ENCODE results near the gene SKIC2.
"Not testable (repeated sequence)": the region's sequence is repeated elsewhere in the genome, so short reads cannot be mapped to it uniquely, and the experiment has no call there.

The SKIC2 gene

DNA sequence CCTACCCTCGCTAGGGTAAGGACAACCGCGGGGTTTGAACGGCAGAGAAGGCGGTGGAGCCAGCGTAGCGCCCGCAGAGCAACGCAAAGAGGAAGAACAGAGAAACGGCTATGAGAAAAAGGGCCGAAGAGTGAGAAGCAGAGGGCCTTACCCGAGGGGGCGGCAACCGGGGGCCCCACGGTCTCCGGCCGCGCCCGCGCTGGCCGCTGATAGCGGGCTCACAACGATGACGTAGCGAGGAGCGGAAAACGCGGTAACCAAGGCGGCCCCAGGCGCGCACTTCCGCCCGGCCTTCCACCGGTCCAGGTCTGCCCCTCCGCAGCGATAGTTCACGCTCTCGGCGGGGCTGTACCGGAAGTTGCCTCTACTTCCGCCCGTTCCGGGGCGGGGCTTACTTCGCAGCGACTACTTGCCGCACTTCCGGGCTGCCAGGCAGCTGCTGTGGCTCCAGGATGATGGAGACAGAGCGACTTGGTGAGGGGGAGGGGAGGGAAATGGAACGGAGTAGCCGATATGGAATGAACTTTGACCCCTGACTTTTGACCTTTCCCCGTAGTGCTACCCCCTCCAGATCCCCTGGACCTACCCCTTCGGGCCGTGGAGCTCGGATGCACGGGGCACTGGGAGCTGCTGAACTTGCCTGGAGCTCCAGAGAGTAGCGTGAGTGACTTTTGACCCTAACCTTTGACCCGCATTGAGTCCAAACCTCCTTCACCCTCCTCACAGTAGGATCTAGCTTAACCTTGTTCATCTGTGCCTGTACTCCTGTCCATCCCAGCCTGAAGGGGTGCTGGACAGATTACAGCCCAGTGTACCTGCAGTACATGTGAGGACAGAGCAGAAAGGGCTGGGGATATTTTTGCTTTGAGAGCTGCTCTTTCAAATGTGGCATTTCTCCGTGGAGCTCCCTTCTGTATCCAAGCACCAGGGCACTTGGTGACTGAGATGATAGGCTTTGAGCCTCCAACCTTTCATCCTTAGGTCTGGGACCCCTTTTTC, at the start of gene SKIC2, which contains the start of gene NELFE:
Gene SKIC2 (plus strand): TSS at position 435 of the 999 bp plus-strand sequence. CDS start 18 bp downstream, at position 453.
Gene NELFE (minus strand): TSS at position 231 of the 999 bp plus-strand sequence. CDS start 525 bp downstream, outside the sequence.
- DNase-seq (ENCODE audit: extremely low read depth in 1 of 2, low read depth in 1 of 2): peak; percentile 96 to 98

DNA sequence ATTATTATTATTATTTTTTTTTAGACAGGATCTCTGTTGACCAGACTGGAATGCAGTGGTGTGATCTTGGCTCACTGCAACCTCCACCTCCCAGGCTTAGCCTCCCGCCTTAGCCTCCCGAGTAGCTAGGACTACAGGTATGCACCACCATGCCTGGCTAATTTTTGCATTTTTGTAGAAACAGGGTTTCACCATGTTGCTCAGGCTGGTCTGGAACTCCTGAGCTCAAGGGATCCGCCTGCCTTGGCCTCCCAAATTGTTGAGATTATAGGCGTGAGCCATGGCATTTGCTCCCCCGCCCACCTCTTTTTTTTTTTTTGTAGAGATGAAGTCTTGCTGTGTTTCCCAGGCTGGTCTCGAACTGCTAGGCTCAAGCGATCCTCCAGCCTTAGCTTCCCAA, 49.7 kb upstream of the SKIC2 start:
- not testable (repeated sequence) for DNase-seq (ENCODE audit: extremely low read depth in 1 of 2, low read depth in 1 of 2)

DNA sequence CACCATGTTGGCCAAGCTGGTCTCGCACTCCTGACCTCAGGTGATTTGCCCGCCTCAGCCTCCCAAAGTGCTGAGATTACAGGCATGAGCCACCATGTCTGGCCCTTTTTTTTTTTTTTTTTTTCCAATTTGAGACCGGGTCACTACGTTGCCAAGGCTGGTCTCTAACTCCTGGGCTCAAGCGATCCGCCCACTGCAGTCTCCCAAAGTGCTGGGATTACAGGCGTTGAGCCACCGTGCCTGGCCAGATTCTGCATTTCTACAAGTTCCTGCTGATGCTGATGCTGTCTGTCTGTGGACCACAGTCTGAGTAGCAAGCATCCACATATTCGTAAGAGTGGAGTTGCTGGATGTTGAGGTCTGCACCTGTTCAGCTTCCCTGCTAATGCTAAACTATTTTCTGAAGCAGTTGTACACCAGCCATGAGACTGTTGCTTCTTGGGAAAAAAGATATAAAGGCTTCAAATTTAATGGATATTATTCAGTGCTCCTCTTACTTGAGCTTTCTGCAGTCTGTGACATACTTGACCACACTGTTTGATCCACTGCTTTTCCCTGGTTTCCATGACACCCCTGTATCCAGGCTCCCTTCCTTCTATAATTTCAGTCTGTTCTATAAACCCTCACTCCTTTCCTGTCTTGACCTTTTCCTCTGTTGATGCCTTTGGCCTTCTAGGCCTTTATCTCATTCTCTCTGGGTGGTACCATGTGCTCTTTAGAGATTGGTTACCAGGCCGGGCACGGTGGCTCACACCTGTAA, 47.0 kb upstream of the SKIC2 start:
- no peak for DNase-seq (ENCODE audit: extremely low read depth in 1 of 2, low read depth in 1 of 2)

DNA sequence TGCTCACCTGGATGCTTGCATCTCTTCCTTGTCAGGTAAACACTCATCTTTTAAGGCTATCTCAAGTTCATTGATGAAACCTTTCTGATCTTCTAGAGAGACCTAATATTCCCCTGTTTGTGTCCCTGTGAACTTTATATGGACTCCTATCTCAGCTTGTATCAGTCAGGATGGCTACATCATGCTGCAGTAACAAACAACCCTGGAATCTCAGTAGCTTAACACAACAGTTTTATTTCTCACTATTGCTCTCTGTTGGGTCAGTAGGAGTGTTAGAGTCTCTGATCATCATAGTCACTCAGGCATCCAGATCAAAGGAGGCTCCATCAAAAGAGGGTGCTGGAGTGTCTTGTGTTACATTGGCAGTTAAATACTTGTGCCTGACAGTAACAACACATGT, 43.6 kb upstream of the SKIC2 start:
- no peak for DNase-seq (ENCODE audit: extremely low read depth in 1 of 2, low read depth in 1 of 2)

DNA sequence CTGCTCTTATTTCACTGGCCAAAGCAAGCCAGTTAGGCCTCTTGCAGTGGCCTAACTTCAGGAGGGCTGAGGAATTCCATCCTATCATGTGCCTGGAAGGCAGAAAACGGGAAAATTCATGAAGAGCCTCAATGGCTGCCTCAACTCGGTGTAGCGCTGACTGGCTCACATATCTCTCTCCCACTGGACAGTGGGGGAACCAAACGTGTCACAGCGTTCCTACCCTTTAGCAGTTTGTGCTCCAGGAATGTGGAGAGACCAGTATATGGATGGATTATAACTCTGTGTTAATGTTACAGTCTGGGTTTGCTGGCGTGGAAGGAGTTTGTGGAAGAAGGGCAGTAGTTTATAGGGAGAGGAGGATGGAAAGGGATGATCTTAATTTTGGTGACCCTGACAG, 43.2 kb upstream of the SKIC2 start:
- DNase-seq (ENCODE audit: extremely low read depth in 1 of 2, low read depth in 1 of 2): no peak

DNA sequence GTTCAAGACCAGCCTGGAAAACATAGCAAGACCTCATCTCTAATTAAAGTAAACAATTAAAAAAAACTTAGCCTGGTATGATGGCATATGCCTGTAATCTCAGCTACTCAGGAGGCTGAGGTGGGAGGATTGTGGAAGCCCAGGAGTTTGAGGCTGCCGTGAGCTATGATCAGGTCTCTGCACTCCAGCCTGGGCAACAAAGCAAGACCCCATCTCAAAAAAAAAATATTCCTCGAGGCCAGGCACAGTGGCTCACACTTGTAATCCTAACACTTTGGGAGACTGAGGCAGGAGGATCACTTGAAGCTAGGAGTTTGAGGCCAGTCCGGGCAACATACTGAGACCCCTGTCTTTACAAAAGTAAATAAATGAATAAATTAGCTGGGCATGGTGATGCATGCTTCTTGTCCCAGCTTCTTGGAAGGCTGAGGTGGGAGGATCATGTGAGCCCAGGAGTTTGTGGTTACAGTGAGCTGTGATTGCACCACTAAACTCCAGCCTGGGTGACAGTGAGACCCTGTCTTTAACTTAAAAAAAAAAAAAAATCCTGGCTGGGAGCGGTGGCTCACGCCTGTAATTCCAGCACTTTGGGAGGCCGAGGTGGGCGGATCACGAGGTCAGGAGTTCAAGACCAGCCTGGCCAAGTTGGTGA, 40.8 kb upstream of the SKIC2 start:
- DNase-seq (ENCODE audit: extremely low read depth in 1 of 2, low read depth in 1 of 2): no peak

DNA sequence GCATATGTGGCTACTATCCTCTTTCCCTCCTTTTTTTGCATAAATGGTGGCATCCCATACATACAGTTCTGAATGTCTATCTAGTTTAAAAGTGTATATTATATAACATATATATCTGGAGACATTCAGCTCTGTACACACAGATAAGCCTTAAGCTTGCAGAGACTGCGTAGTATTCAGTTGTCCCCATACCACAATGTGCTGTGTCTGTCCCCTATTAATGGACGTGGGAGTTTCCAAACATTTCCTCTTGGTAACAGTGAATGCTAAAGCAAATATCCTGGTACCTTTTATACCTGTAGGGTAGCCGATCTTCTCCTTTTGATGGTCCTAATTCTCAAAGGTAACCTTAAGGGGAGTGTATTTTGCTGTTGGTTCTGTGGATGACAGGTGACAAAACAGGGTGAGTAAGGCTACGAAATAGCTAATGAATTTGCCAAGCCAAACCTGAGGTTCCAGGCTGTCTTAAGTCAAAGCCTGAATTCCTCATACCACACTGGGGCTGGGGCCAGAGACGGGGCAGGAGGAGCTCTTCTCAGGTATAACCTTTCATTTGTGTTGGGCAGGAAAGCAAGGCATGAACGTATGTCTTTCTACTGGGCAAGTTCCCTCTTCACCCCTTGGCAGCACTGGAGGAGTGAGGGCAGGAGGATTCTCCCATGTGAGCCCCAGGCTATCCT, 39.2 kb upstream of the SKIC2 start:
- DNase-seq (ENCODE audit: extremely low read depth in 1 of 2, low read depth in 1 of 2): no peak

DNA sequence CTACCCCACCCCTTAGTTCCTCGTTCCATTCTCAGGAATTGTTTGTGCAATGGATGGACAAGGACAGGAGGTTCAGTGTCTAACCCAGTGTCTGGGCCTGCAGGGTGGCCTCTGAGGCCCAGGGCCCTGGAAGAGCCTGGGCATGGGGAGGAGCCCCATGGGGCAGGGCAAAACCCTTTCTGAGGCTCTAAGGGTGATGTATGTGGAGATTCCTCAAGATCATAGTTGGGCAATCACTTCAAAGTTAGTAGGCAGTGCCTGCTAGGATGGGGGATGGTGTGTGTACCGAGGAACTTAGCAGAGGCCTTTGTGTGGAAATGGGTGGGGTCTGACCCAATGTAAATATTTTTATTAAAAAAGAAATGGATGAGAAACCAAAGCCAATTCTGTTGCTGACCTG, 38.2 kb upstream of the SKIC2 start:
- no peak for DNase-seq (ENCODE audit: extremely low read depth in 1 of 2, low read depth in 1 of 2)

DNA sequence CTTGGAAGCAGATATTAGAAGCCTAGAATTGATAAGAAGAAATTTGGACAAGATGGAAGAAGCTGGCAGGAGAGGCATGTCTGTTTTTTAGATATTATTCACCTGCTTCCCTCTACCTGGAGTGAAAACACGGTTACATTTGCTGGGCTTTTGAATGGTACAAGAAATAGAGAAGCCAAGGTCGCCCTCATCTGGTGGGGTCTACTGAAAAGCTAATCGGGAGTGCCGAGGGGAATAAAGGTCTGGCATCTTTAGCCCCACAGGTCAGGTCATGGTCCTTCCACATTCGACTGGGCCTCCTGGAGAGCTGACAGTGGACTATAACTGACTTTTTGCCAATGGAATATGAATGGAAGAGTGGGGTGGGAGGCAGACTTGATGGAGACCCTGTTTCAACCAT, 36.0 kb upstream of the SKIC2 start:
- no peak for DNase-seq (ENCODE audit: extremely low read depth in 1 of 2, low read depth in 1 of 2)

DNA sequence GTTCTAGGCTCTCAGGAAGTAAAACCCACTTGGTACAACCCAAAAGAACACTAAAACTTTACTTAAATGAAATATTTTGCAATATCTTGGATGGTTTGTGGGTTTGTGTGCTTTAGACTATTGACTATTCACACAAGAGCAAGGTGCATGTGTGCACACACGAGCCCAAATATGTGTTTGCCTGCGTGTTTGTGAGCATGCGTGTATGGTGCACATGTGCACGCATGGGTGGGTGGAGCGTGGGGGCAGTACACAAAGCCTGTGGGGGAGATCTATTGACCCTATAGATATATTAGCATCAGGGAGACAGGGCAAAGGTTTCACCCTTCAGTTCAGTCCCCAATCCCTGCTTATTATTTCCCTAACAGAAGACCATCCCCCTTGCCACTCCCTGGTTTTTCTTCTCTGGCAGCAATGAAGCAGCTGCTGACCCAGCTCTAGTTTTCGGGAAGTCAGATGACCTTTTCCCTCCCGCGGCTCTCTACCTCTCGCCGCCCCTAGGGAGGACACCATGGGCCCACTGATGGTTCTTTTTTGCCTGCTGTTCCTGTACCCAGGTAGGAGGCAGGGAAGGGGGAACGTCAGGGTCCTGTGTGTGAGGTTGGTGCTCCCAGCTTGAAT, 31.6 kb upstream of the SKIC2 start, which contains the start of gene C2:
Gene C2 (plus strand): TSS at position 476 of the 621 bp plus-strand sequence. CDS start 36 bp downstream, at position 512.
- DNase-seq (ENCODE audit: extremely low read depth in 1 of 2, low read depth in 1 of 2): no peak

DNA sequence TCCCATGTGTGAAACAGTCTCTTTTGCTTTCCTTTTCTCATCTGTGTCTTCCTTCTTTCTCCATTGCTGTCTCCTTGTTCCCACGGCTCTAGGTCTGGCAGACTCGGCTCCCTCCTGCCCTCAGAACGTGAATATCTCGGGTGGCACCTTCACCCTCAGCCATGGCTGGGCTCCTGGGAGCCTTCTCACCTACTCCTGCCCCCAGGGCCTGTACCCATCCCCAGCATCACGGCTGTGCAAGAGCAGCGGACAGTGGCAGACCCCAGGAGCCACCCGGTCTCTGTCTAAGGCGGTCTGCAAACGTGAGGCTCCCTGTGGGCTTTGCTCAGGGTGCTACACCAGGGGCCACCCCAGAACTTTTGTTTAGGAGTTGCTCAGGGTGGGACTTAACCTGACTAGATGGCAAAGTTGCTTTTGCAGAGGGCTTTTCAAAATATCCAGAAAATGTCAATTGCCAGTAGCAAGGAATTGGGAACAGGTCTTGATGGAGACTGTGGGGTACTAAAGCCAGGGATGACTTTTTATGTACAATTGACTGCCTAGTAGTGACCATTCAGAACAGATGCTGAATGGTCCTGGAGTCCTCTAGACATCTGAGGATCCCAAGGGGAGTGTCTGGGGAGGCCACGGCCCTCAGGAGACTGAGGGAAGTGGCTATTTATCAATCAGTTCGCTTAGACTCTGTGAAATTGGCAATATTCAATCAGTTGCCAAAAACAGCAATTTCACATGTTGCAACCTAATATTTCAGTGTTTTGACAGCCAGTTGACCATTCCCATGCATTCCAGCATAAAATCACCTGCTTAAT, 30.9 kb upstream of the SKIC2 start:
- DNase-seq (ENCODE audit: extremely low read depth in 1 of 2, low read depth in 1 of 2): no peak

DNA sequence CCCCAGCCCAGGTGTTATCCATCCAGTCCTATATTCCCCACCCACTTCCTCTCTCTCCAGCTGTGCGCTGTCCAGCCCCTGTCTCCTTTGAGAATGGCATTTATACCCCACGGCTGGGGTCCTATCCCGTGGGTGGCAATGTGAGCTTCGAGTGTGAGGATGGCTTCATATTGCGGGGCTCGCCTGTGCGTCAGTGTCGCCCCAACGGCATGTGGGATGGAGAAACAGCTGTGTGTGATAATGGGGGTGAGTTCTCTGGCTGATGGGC, 30.4 kb upstream of the SKIC2 start:
- DNase-seq (ENCODE audit: extremely low read depth in 1 of 2, low read depth in 1 of 2): no peak

DNA sequence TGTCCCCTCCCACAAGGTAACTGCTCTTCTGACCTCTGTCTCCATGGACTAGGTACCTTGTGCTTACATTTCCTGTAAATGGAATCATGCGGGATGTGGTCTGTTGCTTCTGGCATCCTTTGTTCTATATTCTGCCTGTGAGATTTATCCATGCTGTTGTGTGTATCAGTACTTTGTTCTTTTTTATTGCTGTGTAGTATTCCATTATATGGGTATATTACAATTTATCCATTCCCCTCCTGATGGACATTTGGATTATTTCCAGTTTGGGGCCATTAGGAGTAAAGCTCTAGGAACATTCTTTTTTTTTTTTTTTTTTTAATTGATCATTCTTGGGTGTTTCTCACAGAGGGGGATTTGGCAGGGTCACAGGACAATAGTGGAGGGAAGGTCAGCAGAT, 28.0 kb upstream of the SKIC2 start:
- DNase-seq (ENCODE audit: extremely low read depth in 1 of 2, low read depth in 1 of 2): no peak

DNA sequence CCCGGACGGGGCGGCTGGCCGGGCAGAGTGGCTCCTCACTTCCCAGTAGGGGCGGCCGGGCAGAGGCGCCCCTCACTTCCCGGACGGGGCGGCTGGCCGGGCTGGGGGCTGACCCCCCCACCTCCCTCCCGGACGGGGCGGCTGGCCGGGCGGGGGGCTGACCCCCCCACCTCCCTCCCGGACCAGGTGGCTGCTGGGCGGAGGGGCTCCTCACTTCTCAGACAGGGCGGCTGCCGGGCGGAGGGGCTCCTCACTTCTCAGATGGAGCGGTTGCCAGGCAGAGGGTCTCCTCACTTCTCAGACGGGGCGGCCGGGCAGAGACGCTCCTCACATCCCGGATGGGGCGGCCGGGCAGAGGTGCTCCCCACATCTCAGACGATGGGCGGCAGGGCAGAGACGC, 26.8 kb upstream of the SKIC2 start:
- DNase-seq (ENCODE audit: extremely low read depth in 1 of 2, low read depth in 1 of 2): not testable (repeated sequence)

DNA sequence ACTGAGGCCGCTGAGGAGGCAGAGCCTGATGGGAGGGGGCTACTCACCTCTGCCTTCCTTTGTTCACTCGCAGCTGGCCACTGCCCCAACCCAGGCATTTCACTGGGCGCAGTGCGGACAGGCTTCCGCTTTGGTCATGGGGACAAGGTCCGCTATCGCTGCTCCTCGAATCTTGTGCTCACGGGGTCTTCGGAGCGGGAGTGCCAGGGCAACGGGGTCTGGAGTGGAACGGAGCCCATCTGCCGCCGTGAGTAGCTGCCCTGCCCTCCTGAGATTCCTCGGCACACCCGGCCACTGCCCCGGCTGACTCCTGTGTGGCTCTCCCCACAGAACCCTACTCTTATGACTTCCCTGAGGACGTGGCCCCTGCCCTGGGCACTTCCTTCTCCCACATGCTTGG, 25.4 kb upstream of the SKIC2 start:
- DNase-seq (ENCODE audit: extremely low read depth in 1 of 2, low read depth in 1 of 2): no peak

DNA sequence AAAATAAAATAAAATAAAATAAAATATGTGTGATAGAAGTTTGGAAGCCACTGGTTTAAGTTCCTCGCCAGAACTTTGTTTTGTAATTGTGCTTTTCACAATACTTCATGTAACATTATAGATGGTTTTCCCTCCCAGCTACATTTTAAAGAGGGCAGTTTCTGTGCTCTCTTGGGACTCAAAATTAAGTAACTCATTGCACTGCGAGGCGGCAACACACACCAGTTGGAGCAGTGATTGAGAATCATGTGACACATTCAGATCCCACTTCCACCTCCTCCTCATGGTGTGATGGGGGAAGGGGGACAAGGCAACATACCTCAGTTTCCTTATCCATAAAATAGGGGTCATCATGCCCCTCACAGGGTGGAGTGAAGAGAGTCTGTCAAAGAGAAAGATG, 24.0 kb upstream of the SKIC2 start:
- no peak for DNase-seq (ENCODE audit: extremely low read depth in 1 of 2, low read depth in 1 of 2)

DNA sequence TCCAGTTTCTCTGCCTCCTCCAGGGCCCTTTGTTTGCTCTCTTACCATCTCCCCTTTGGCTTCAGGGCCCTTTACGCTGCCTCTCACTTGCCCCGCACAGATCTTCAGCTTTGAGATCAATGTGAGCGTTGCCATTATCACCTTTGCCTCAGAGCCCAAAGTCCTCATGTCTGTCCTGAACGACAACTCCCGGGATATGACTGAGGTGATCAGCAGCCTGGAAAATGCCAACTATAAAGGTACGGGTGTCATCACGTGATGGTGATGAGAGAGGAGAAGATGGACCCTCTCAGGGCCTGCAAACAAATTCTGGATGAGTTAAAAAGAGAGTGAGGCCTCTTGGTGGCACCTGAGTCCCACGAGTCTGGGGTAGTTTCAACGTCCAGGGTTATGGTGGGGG, 23.2 kb upstream of the SKIC2 start:
- no peak for DNase-seq (ENCODE audit: extremely low read depth in 1 of 2, low read depth in 1 of 2)

DNA sequence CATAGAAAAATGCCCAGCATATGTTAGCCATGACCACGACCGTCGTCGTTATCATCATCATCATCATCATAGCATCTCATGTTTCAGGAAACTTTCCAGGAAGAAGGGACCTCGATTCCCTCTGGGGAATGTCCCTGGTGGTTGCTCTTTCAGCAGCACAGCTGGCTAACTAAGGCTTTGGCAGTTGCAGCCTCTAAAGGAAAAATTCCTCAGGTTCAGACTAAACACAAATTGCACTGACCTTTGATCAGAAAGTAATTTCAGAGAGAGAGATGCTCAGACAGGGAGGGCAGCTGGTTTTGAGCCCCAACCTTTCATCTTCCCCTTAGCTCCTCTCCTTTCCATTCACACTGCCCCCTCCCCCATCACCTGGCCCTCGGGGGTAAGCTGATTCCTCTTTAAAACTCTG, 18.7 kb upstream of the SKIC2 start:
- DNase-seq (ENCODE audit: extremely low read depth in 1 of 2, low read depth in 1 of 2): no peak

DNA sequence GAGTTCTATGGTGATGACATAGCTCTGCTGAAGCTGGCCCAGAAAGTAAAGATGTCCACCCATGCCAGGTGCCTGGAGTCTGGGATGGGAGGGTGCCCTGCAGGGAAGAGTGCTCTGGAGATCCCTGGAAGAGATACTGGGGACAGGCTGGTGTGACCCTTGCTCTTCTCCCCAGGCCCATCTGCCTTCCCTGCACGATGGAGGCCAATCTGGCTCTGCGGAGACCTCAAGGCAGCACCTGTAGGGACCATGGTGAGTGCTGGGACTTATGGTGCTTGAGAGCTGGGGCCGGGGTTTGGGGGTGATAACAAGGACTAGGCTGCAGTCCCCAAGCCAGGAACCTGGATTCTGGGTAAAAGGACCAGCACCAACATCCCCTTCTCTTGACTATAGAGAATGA, 15.2 kb upstream of the SKIC2 start:
- no peak for DNase-seq (ENCODE audit: extremely low read depth in 1 of 2, low read depth in 1 of 2)

DNA sequence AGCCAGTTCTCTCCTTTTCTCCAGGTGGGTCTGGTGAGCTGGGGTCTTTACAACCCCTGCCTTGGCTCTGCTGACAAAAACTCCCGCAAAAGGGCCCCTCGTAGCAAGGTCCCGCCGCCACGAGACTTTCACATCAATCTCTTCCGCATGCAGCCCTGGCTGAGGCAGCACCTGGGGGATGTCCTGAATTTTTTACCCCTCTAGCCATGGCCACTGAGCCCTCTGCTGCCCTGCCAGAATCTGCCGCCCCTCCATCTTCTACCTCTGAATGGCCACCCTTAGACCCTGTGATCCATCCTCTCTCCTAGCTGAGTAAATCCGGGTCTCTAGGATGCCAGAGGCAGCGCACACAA, 13.8 kb upstream of the SKIC2 start:
- no peak for DNase-seq (ENCODE audit: extremely low read depth in 1 of 2, low read depth in 1 of 2)

Measured in stimulated activated CD8-positive, alpha-beta memory T cell treated with anti-CD3 and anti-CD28 coated beads, Interleukin-7, amount 100 ng/mL, for 48 hours (primary cell).